Liver (tissue), 9 donors: ENCODE results near the gene TTYH1. TPM values are rescaled to one million over a fixed set of nuclear protein-coding genes. Genes with fewer than 3 reads are reported as not detected.

Experiments
- DNase-seq: peaks from one replicate; pipeline ENCODE4 v3.0.0-alpha.2; 2017; ENCODE audit warnings: low spot score
- H3K27ac ChIP-seq, 2 donors: one replicate each; pipeline ENCODE4 v1.7.0; 2013; ENCODE audit warnings: inconsistent platforms in 2 of 2, low read length in 2 of 2, control low read depth in 1 of 2, low read depth in 1 of 2, mild to moderate bottlenecking in 1 of 2
- H3K27me3 ChIP-seq, 4 donors: one replicate each; pipeline versions ENCODE4 v1.6.1 to v1.7.0; 2013; ENCODE audit warnings: low read length in 3 of 4, inconsistent platforms in 1 of 4, mild to moderate bottlenecking in 1 of 4, moderate library complexity in 1 of 4; ENCODE audit not compliant: control insufficient read depth in 4 of 4, insufficient read depth in 4 of 4
- H3K36me3 ChIP-seq, 4 donors: one replicate each; pipeline versions ENCODE4 v1.6.1 to v1.7.0; 2013; ENCODE audit warnings: low read length in 3 of 4, mild to moderate bottlenecking in 3 of 4, low read depth in 1 of 4, moderate library complexity in 1 of 4; ENCODE audit not compliant: control insufficient read depth in 4 of 4, insufficient read depth in 3 of 4
- H3K4me1 ChIP-seq, 4 donors: one replicate each; pipeline versions ENCODE4 v1.6.1 to v1.7.0; 2013; ENCODE audit warnings: low read length in 3 of 4, mild to moderate bottlenecking in 3 of 4, moderate library complexity in 1 of 4; ENCODE audit not compliant: control insufficient read depth in 4 of 4, insufficient read depth in 4 of 4
- H3K4me3 ChIP-seq, 3 donors: one replicate each; pipeline versions ENCODE4 v1.6.1 to v1.7.0; 2013; ENCODE audit warnings: low read length in 3 of 3, control low read depth in 1 of 3, low read depth in 1 of 3, mild to moderate bottlenecking in 1 of 3
- H3K9ac ChIP-seq, 2 donors: one replicate each; pipeline ENCODE4 v1.7.0; 2013; ENCODE audit warnings: low read length in 2 of 2, mild to moderate bottlenecking in 2 of 2, moderate library complexity in 2 of 2, control low read depth in 1 of 2, low read depth in 1 of 2
- H3K9me3 ChIP-seq, 4 donors: one replicate each; pipeline versions ENCODE4 v1.6.1 to v1.7.0; 2013; ENCODE audit warnings: low read length in 3 of 4; ENCODE audit not compliant: control insufficient read depth in 4 of 4
- EGR1 ChIP-seq, 2 donors: IDR thresholded peaks; 2 replicates each; pipeline ENCODE4 v1.6.1; 2016 to 2018; ENCODE audit warnings: antibody characterized with exemption in 2 of 2, low read depth in 2 of 2
- FOXA1 ChIP-seq: IDR thresholded peaks from 2 replicates; pipeline ENCODE4 v1.6.1; 2016; ENCODE audit warnings: antibody characterized with exemption
- FOXA2 ChIP-seq: IDR thresholded peaks from 2 replicates; pipeline ENCODE4 v1.6.1; 2016; ENCODE audit warnings: antibody characterized with exemption
- GABPA ChIP-seq, 2 donors: IDR thresholded peaks in 1 of 2; conservative IDR thresholded peaks in 1 of 2; 2 replicates each; pipeline ENCODE4 v1.6.1; 2016; ENCODE audit warnings: antibody characterized with exemption in 2 of 2, mild to moderate bottlenecking in 1 of 2, moderate library complexity in 1 of 2
- HNF4A ChIP-seq, 2 donors: conservative IDR thresholded peaks; 2 replicates each; pipeline ENCODE4 v1.6.1; 2016; ENCODE audit warnings: antibody characterized with exemption in 2 of 2, mild to moderate bottlenecking in 2 of 2
- JUND ChIP-seq, 2 donors: IDR thresholded peaks; 2 replicates each; pipeline ENCODE4 v1.6.1; 2016; ENCODE audit warnings: antibody characterized with exemption in 2 of 2
- MAX ChIP-seq: IDR thresholded peaks from 2 replicates; pipeline ENCODE4 v1.6.1; 2016; ENCODE audit warnings: antibody characterized with exemption
- RAD21 ChIP-seq, 2 donors: IDR thresholded peaks; 2 replicates each; pipeline ENCODE4 v1.6.1; 2016; ENCODE audit warnings: antibody characterized with exemption in 2 of 2, mild to moderate bottlenecking in 2 of 2
- REST ChIP-seq: IDR thresholded peaks from 2 replicates; pipeline ENCODE4 v1.6.1; 2016; ENCODE audit warnings: antibody characterized with exemption, mild to moderate bottlenecking
- RXRA ChIP-seq, 2 donors: IDR thresholded peaks; 2 replicates each; pipeline ENCODE4 v1.6.1; 2017 to 2018; ENCODE audit warnings: antibody characterized with exemption in 2 of 2, mild to moderate bottlenecking in 1 of 2
- SP1 ChIP-seq: IDR thresholded peaks from 2 replicates; pipeline ENCODE4 v1.6.1; 2018; ENCODE audit warnings: antibody characterized with exemption, mild to moderate bottlenecking
- TAF1 ChIP-seq: conservative IDR thresholded peaks from 2 replicates; pipeline ENCODE4 v1.6.1; 2016; ENCODE audit warnings: antibody characterized with exemption, mild to moderate bottlenecking
- YY1 ChIP-seq: IDR thresholded peaks from 2 replicates; pipeline ENCODE4 v1.6.1; 2016; ENCODE audit warnings: antibody characterized with exemption, mild to moderate bottlenecking
- ZBTB33 ChIP-seq: IDR thresholded peaks from 2 replicates; pipeline ENCODE4 v1.6.1; 2016; ENCODE audit warnings: antibody characterized with exemption
- WGBS: extraction: QIAGEN DNeasy Blood & Tissue Kit; methylation state at CpG from one replicate; pipeline ENCODE4 v1.1.7; 2013; 5-methylcytosine and 5-hydroxymethylcytosine counted together
- polyA plus RNA-seq, 2 donors: library from polyadenylated mRNA; stranded (reverse) in 1 of 2; unstranded in 1 of 2; fragments of 200-250 nt in 1 of 2; fragments of >200 nt in 1 of 2; fragmentation: Nextera tagmentation in 1 of 2; extraction: Ambion mirVana in 1 of 2; gene quantifications; one replicate each; pipeline versions ENCODE4 v1.2.1 to v1.2.3, GENCODE V29; 2013 to 2015
- total RNA-seq, 2 donors: library from RNA; depleted of rRNA; stranded (reverse); fragments of >200 nt; gene quantifications; one replicate each; pipeline ENCODE4 v1.2.3, GENCODE V29; 2014
- donor health status: healthy.
- donor health status: healthy.
- donor health status: healthy.
- donor health status: healthy.
- donor health status: healthy.

TTYH1 gene
- total and polyA plus RNA-seq, 4 donors, result 0.28 to 1.1 (median 0.61) TPM

- no peak overlapping the region for H3K9ac ChIP-seq
- TF ChIP-seq EGR1 (IDR thresholded peaks at IDR 0.05; ENCODE audit: low read depth in 2 of 2) (no peak), TAF1 (no peak), YY1 (no peak), GABPA (IDR thresholded peaks at IDR 0.05 in 1 of 2, conservative IDR thresholded peaks at IDR 0.05 in 1 of 2) (no peak), MAX (no peak), SP1 (no peak), RXRA (IDR thresholded peaks at IDR 0.05) (no peak), FOXA1 (no peak), REST (no peak), ZBTB33 (no peak), FOXA2 (no peak), JUND (IDR thresholded peaks at IDR 0.05) (no peak), HNF4A (conservative IDR thresholded peaks at IDR 0.05) (no peak), RAD21 (IDR thresholded peaks at IDR 0.05) (no peak)
- 77% methylated on average over 11 of the region's 11 CpGs for WGBS
- no peak overlapping the region for H3K4me3 ChIP-seq
- no peak for DNase-seq
- H3K27ac ChIP-seq, result no peak overlapping the region
- H3K36me3 ChIP-seq, result no peaks in the 10 kb centered on the region
- H3K4me1 ChIP-seq, result peaks cover 0 to 4% (median 1%) of the 10 kb centered on the region in 4 donors
- peaks cover 0 to 5% (median 0%) of the 10 kb centered on the region in 4 donors for H3K27me3 ChIP-seq
- H3K9me3 ChIP-seq, result no peaks in the 10 kb centered on the region
These were observed 60.4 kb downstream of the TTYH1 start for GRCh38 chr19:54475706-54476105.

- Histone ChIP-seq H3K27me3 (no peaks in the 10 kb centered on the region), H3K9ac (no peak overlapping the region), H3K36me3 (no peaks in the 10 kb centered on the region), H3K4me1 (no peaks in the 10 kb centered on the region), H3K4me3 (no peak overlapping the region), H3K27ac (no peak overlapping the region), H3K9me3 (no peaks in the 10 kb centered on the region)
- TF ChIP-seq JUND (IDR thresholded peaks at IDR 0.05), result no peak
- TF ChIP-seq FOXA1, result no peak
- TF ChIP-seq FOXA2, result no peak
- DNase-seq, result no peak
- WGBS, result 57% methylated on average over 3 of the region's 3 CpGs
These were observed 62.4 kb downstream of the TTYH1 start for GRCh38 chr19:54477650-54478049.
